Epithelial cell of prostate (primary cell): ENCODE measurements around the gene NPVF.

Experiments used
- DNase-seq: peaks from one replicate; pipeline ENCODE4 v3.0.0-alpha.2; 2011; ENCODE audit warnings: low read depth, low spot score
- H3K27ac ChIP-seq: fragments of 450-650 bp; 2 replicates; pipeline ENCODE4 v1.5.1; 2017; ENCODE audit warnings: mild to moderate bottlenecking

The NPVF gene

DNA sequence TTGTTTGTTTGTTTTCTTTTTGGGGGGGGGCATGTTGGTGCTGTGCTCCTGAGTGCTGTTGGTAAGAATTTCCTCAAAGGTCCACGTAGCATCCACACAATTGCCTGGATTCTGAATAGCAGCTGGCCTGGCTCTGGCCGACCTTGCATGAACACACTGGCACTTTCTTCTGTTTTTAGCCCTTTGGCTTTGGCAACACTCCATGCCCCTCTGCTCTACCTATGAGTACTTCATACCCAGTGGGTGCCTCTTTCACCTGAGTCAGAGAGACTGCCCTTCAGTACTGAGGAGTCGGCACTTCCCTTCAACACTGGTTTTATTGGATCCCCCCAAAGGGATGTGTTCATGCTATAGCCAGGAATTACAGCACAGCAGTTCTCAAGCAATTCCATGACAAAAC, 7.2 kb upstream of the NPVF start:
- H3K27ac ChIP-seq, result no peak overlapping the region
- no peak for DNase-seq

DNA sequence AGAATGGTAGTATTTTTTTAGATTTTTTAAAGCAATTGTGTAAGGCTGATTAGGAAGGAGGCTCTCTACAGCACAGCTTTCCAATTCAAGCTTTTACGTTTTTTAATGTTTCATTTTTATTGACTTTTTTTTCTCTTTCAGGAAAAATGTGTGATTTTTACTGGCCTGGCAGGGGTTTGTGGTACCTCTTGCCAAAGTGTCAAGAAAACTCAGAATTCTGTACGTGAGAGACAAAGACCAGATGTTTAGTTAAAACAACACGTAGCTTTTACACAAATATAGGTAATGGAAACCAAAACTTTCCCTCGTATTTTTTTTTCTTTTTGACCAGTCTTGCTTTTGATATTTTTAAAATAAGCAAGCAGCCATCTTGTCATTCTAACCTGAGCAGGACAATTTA, 6.0 kb upstream of the NPVF start:
- DNase-seq, result no peak
- no peak overlapping the region for H3K27ac ChIP-seq

DNA sequence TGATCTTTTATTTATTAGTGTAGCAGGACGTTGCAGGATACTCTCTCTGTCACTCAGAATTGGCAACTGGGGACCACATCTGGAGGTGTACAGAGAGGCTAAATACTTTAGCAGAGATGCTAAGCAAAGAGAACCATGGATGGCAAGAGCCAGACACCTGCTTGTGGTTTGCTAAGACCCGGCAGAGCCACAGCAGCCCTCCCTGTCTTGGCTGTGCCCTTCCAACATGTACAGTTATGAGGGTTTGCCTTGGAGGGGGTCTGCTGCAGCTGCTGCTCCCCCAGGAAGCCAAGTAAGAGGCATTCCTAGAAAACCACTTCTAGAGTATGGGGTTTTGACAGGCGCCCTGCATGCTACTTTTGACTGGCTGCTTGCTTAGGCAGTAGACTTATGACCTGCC, 5.1 kb downstream of the NPVF start:
- H3K27ac ChIP-seq, result no peak overlapping the region
- no peak for DNase-seq

DNA sequence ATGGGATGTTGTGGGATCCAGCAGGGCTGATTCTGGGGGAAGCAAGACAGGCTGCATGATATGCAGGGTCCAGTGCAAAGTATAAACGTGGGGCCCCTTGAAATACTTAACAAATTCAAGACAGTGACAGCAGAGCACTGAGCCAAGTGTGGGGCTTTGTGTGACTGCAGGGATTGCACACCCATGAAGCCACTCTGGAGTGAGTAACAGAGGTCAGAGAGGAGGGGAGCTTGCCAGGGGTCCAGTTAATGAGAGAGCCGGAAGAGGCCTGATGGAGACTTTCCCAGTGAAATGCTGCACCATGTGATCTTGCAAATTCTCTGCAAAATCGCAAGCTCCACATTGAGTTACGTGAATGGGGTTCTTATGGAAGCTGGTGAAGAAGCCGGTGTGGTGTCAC, 5.6 kb downstream of the NPVF start:
- no peak overlapping the region for H3K27ac ChIP-seq
- DNase-seq, result no peak

DNA sequence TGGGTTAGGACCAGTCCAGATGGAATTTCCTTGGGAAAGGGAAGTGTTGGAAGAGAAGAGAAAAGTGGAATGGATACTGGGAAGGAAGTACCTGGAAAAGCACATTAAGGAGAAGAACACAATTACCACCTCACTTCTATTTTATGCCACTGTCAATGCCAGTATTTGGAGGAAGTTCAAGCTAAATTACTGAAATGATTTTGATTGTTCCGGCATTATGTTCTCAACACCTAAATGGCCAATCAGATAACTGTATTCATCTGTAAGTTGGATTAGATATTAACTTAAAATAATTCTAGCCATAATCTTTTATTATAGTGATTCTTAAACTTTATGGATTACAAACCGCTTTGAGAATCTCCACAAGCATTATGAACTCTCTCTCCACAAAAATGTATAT, 7.3 kb downstream of the NPVF start:
- no peak overlapping the region for H3K27ac ChIP-seq
- DNase-seq, result no peak

DNA sequence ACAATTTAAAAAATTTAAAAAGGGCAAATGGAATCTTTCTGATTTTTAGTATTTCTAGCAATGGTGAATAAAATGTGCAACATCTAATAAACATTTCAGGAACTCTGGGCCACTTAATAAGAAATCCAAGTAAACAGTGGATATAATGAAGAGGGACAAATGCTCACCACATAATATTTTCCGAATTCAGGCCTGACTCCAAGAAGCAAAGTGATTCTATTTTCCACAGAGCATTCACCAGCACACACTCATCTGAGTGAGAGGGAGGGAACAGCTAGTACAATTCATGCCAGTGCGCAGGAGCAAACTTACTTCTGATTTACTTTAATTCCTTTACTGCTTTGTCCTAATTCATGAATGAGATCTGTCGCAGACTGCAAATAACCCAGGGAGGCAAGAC, 10.1 kb downstream of the NPVF start:
- DNase-seq, result no peak

DNA sequence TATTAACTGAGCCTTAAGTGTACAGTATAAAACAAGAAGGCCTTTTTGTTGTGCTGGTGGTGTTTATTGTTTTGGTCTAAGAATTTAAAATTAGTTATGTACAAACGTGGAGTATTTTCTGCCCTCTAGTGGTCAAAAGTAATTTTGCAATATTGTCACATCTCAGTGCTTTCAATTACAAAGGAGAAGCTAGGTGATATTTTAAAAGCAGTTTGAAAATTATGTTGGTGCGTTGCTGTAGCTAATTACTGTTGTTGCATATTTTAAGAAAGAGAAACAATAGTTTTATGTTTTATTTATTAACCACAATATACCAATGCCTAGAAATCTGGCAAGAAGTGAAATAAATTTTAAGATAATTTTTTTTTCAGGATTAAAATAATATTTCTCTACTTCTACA, 11.4 kb downstream of the NPVF start:
- no peak for DNase-seq
- H3K27ac ChIP-seq, result no peak overlapping the region

More for the DNA sequence above, 10.1 kb downstream of the NPVF start:
- no peak overlapping the region for H3K27ac ChIP-seq

DNA sequence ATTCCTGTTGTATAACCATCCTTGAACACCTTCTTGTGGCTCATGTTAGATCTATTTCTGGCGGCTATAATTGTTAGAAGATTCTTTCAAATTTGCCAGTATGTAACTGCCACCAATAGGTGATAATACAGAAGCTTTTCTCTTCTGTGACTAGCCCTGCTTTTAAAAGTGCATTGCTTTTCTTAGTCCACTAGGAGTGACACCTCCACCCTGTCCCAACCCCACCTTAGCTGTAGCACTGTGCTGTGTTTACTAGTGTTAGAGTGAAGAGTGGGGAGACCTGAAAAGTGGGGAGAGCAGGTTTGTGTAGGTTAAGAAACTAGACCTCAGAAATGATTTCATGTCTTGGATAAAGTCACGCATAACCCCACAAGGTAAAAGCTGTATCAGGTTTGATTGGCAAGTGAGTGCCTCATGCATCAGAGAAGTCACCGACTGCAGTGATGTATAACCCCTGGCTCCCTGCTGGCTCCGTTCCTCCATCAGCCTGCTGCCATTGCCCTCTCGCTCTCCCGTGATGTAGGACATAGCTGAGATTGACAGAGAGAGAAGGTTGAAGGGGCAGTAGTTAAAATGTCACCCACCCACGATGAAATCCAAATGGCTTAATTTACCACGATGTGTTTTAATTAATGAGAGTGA, 12.5 kb downstream of the NPVF start:
- DNase-seq, result no peak
- no peak overlapping the region for H3K27ac ChIP-seq

DNA sequence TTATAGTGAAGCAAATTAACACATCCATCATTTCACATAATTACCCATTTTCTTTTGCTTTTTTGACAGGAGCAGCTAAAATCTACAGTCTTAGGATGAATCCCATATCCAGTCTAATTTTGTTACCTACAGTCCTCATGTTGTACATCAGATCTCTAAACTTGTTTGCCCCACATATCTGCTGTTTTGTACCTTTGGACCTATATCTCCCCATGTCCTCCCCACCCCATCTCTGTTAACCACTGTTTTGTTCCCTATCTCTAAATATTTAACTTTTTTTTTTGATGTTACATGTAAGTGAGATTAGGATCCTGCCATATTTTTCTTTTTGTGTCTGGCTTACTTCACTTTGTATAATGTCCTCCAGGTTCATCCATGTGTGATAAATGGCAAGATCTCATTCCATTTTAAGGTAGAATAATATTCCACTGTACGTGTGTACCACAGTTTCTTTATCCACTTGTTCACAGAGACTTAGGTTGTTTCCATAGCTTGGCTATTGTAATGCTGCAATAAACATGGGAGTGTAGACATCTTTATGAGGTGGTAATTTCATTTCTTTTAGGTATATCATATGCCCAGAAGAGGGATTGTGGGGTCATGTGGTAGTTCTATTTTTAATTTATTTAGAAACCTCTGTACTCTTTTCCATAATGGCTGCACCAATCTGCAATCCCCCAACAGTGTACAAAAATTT, 19.6 kb downstream of the NPVF start:
- H3K27ac ChIP-seq, result no peak overlapping the region
- DNase-seq, result no peak

DNA sequence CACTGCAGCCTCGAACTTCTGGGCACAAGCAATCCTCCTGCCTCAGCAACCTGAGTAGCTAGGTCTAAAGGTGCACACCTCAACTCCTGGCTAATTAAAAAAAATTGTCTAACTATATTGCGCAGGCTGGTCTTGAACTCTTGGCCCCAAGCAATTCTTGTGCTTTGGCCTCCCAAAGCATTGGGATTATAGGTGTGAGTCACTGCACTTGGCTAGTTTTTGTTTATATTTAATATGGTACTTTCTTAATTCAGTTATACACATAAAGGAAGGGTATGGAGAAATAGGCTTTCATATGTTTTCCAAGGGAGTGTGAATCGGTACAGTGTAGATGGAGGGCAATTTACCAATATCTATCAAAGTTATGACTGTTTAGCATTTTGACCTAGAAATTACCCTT, 20.4 kb downstream of the NPVF start:
- DNase-seq, result no peak

DNA sequence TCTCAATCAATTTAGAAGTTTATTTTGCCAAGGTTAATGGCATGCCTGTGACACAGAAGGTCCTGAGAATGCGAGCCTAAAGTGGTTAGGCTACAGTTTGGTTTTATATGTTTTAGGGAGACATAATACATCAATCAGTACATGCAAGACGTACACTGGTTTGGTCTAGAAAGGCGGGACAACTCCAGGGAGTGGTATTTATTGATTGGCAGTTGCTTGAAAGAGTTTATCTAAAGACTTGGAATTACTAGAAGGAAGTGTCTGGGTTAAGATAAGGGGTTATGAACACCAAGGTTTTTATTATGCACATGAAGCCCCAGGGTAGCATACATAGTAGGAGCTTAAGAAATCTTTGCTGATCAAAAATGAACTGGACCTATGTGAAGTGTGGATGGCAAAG, 21.5 kb downstream of the NPVF start:
- no peak overlapping the region for H3K27ac ChIP-seq
- no peak for DNase-seq

More for the DNA sequence above, 20.4 kb downstream of the NPVF start:
- H3K27ac ChIP-seq, result no peak overlapping the region

DNA sequence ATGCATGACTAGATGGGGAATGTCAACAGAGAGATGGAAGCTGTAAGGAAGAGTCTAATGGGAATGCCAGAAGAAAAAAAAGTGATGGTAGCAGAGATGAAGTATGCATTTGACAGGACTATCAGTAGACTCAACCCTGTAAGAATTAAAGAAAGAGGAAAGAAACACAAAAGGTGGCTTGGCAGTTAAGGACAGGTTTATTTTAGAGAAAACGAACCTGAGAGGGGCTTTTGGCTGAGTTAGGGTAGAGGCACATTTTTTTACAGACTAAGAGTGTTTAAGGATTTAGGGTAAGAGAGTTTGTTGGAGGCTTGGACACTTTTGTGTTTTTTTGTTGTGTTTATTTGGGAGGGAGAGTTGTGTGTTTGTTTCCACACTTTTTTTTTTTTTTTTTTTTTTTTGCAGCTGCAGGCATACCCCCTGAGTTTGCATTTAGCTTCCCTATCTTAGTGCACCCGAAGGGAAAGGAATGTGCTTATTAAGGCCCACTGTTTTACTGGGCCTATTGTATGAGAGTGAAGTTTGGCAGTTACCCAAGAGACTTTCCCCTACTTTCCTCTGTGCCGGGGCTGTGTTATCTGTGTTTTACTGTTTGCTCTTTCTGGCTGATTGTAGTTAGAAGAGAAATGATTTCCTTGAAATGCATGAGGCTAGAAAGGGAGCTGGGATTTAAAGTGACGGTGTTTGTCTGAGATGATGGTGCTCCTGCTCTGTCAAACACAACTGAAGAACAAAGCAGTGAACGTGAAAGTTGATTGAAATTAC, 32.0 kb downstream of the NPVF start:
- no peak overlapping the region for H3K27ac ChIP-seq
- DNase-seq, result no peak

DNA sequence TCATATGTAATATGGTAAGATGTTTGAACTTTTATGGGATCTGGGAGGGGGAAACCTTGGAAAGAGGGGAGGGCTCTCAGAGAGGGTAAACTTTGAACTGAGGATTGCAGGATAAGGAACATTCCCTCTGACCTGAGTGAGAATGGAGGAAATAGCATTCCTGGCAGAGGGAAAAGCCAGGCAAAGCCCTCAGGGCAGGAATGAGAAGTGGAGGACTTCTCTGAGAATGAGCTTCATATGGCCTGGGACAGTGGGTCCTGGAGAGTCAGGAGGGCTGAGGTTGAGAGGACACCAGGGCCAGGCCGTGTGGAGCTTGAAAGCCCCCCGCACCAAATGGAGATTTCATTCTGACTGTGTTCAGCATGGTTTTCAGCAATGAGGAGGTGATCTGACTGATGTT, 34.2 kb downstream of the NPVF start:
- no peak for DNase-seq
- no peak overlapping the region for H3K27ac ChIP-seq

DNA sequence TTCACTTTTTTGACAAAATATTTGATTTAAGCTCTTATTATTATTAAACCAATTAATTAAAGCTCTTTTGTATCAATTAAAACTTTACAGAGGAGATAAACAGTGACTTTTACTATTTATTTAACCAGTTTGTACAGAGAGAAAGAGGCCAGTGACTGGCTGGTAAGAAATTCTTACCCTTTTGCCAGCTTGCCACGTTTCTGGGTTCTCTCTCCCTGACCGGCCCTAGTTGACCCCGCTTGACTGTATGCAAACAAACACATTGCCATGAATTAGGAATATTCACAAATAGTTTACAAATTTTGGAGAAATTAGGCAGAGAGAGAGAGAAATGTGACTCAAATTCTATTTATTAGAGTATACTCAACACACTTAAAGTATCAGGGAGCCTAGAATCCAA, 36.2 kb downstream of the NPVF start:
- DNase-seq, result no peak
- no peak overlapping the region for H3K27ac ChIP-seq

DNA sequence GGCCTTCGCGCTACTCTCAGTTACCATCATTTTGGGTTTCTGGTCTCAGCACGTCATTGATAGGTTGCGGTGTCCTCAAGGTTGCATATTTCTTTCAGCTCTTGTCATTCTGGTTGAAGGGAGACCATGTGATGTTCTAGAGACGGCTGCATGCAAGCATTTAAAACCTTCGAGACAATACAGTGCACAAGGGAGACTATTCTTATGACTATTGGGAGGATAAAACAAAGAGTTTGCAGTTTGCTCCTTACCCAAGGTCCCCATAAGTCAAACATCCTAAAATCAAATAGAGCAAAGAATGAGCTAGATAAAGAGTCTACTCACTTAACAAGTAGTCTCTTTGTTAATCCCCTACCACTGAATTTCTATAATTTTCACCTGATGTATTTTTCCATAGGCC, 39.1 kb downstream of the NPVF start:
- DNase-seq, result no peak
- H3K27ac ChIP-seq, result no peak overlapping the region

DNA sequence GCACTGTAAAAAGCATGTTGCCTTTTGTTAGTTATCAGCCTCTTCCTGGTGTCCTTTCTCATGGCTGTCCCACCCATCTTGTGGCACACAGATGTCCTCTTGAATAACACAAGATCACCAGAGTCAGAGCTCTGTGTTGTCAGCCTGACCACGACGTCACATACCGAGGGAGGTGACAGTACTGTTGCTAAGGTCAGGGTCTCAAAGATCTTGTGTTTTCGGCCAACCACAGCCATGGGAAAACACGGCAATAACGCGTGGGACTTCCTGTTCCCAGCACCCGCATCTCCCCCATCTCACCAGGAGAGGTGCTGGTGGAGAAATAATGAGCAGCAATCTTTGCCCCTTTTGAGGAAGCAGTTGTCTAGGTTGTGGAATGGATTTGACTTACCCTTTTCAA, 40.4 kb downstream of the NPVF start:
- no peak for DNase-seq
- no peak overlapping the region for H3K27ac ChIP-seq

DNA sequence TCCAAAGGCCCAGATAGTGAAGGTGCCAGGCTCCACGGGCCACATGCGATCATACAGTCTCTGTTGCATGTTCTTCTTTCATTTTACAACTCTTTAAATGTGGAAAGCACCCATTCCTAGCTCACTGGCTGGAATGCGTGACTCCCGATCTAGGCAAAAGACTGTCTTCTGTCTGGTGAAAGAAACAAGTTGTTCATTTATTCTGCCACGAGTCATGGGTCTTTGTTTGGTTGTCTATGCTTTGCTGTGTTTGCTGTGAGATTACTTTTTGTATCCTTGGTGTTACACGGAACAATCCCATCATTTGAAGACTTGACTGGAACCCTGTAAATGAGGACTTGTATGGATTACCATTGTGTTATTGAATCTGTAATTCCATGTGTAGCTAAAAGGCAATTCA, 41.9 kb downstream of the NPVF start:
- no peak overlapping the region for H3K27ac ChIP-seq
- no peak for DNase-seq

DNA sequence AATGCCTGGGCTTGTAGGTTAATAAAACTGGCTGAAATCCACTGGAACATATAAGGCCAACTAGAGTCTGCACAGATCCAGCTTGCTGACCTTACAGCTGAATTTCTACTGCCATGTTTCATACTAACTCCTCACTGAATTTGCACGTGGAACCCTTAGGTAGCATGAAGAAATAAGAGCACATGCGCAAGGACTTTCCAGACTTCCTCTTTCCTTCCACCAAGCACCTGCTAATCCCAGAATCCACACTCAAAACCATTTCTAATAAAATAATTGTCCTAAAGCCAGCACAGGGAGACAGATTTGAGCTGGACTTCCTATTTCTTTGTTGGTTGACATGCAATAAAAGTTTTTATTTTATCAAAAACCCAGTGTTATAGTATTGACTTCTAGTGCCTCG, 46.8 kb downstream of the NPVF start:
- no peak for DNase-seq
- H3K27ac ChIP-seq, result no peak overlapping the region

DNA sequence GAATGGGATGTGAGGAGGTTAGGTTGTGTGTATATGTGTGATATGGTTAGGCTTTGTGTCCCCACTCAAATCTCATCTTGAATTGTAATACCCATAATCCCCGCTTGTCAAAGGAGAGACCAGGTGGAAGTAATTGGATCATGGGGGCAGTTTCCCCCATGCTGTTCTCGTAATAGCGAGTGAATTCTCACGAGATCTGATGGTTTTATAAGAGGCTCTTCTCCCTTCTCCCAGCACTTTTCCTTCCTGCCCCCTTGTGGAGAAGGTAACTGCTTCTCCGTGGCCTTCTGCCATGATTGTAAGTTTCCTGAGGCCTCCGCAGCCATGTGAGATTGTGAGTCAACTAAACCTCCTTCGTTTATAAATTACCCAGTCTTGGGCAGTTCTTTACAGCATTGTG, 47.3 kb downstream of the NPVF start:
- no peak for DNase-seq
- no peak overlapping the region for H3K27ac ChIP-seq

DNA sequence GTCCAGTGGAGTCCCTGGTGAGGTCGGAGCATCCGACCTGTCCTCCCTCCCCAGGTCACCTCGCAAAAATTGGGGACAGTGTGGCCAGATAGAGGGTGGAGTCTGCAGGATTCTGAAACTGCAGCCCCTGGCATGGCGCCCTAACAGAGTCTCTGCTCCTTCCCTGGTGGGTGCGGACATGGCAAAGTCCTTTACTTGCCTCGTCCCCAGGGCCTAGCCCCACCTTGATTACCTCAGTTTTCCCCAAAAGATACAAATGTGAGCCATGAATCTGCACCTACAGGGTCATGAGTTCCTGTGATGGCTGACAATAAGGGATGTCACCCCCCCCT, 47.7 kb downstream of the NPVF start:
- H3K27ac ChIP-seq, result no peak overlapping the region
- no peak for DNase-seq

DNA sequence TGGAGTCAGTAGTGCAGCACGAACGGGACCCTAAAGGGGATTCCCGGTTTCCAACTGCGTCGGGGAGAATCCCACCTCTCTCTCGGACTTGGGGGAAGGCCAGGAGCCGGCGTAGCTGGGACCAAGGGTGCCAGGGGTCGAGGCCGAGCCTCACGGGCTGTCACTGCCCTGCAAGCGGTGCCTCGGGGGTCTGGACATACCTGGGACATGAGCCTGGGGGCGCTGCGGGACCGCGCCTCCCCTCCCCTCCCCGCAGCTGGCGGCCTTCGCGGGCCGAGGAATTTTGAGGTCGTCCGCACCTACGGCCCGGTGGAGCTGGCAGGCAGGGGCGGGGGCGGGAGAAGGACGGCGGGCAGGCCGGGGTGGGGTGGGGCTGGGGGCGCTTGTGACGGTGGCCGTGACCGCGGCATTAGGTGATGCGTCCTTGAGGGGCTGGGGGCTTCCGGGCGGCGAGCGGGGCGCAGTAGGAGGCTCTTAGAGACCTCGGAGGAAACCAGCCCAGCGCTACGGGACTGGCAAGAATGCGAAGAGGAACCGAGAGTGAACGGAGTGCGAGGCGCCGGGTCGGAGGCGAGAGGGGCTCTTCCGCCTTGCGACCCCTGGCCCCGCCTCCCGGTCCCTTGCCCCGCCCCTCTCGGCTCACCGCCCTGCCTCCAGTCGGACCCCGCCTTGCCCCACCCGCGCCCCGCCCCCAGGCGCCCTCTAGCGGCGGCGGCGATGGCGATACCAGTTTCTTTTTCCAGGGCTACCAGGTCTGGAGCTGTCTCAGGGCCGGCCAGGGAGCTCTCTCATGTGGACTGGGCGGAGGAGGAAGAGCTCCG, 48.3 kb downstream of the NPVF start:
- H3K27ac ChIP-seq, result no peak overlapping the region
- DNase-seq, result no peak
